GM12873 (cell line): ENCODE measurements around the gene HPCAL4.

ENCODE experiments used
- TF ChIP-seq, protein P1 (sequence below): IDR thresholded peaks from 2 replicates; pipeline ENCODE4 v1.5.1; 2012; ENCODE audit warnings: low read depth, mild to moderate bottlenecking, moderate library complexity, low read length, control low read depth; ENCODE audit not compliant: insufficient read depth; ENCODE audit errors: missing control alignments

Gene HPCAL4

DNA sequence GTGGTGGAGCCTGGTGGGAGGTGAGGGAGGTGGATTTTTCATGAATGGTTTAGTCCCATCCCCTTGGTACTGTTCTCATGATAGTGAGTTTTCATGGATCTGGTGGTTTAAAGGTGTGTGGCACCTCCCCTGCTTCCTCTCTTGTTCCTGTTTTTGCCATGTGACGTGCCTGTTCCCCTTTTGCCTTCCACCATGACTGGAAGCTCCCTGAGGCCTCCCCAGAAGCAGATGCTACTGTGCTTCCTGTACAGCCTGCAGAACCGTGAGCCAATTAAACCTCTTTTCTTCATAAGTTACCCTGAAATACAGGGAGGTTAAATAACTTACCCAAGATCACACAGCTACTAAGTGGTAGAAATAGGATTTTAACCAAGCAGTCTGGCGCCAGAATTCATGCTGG is 47.5 kb downstream of the HPCAL4 start:
- TF ChIP-seq, protein P1, sequence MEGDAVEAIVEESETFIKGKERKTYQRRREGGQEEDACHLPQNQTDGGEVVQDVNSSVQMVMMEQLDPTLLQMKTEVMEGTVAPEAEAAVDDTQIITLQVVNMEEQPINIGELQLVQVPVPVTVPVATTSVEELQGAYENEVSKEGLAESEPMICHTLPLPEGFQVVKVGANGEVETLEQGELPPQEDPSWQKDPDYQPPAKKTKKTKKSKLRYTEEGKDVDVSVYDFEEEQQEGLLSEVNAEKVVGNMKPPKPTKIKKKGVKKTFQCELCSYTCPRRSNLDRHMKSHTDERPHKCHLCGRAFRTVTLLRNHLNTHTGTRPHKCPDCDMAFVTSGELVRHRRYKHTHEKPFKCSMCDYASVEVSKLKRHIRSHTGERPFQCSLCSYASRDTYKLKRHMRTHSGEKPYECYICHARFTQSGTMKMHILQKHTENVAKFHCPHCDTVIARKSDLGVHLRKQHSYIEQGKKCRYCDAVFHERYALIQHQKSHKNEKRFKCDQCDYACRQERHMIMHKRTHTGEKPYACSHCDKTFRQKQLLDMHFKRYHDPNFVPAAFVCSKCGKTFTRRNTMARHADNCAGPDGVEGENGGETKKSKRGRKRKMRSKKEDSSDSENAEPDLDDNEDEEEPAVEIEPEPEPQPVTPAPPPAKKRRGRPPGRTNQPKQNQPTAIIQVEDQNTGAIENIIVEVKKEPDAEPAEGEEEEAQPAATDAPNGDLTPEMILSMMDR = no peak

DNA sequence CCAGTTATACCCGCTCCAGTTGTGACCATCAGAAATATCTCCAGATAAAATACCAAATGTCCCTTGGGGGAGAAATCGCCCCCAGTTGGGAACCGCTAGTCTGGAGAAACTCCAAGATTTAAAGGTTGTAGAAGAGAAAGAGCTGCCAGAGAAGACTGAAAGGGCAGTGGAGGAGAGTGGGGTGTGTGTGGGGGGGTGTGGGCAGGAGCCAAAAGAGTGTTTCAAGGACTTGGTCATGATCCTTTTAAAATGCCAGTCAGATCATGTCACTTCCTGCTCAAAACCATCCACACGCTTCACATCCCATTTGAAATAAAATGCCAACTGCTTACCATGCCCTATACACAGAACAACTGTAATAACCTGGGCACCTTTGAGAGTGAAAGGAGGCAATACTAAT is 48.4 kb downstream of the HPCAL4 start:
- TF ChIP-seq, protein P1 = no peak

DNA sequence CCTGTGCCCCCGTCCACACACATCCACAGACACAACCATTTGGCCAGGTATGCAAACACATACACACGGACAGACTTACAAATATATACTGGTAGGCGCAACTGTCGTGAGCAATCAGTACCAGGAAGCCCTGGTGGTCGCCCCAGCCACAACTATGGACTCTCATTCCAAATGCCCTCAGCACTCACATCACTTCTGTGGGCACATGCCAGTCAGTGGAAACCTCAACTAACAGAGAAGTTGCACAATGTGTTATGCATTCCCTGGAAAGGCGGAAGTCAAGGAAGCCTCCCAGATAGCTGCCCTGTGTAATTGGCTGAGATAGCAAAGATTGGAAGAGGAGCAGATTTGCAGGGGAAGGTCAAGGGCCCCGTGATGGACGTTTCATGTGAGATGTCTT is 50.4 kb downstream of the HPCAL4 start:
- TF ChIP-seq, protein P1 = no peak

DNA sequence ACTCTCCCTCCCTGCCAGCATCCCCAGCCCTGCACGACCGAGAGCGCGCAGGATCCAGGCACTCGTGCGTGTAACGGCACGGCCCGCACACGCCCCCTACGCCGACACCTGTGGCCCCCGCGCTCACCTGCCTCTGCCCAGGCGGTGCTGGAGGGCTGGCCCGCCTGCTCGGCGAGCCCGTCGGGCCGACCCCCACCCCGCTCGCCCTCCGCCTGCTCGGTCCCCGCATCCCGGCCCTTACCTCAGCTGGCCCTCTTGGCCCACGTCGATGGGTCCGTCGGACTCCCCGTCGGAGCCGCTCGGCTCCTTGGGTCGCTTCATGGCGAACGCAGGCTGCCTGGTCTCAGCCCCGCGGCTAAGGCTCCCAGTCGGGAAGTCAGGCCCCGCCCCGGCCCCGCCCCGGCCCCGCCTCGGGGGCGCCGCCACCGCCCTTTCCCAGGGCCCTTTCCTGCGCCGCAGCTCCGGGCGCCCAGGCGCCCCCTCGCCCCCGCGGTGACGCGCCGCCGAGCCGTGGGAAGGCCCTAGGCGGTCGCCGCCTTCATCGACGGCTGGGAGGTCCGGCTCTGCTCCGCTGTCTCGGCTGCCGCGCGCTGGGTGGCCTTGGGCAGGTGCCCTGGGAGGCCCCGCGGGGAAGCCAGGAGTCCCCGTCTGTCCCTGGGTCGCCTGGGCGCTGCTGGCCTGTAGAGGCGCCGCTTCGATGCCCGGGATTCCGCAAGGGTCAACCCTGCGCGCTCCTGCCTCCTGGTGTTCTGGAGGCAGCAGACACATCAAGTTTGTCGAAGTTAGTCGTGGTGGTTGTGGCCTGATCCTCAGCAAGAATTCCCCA is 51.7 kb downstream of the HPCAL4 start, which contains the start of gene HEYL:
Gene HEYL (minus strand): TSS at position 339 of the 826 bp plus-strand sequence. CDS start 18 bp downstream, at position 321.
- TF ChIP-seq, protein P1 = peak; percentile 21

DNA sequence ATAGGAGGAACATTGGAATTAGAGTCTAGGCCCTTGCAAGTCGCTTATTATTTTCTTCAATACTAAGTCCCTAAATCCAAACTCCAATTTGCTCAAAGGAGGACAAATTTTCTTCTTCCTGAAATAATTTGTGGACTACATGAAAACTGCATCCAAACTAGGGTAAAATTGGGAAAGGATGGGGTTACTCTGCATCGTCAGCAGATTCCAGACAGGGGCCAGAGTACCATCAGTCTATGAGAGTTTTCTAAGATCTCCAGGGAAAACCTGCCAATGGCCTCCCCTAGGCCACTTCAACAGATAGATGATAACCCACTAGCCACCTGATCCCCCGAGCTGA is 52.3 kb downstream of the HPCAL4 start:
- TF ChIP-seq, protein P1 = no peak

DNA sequence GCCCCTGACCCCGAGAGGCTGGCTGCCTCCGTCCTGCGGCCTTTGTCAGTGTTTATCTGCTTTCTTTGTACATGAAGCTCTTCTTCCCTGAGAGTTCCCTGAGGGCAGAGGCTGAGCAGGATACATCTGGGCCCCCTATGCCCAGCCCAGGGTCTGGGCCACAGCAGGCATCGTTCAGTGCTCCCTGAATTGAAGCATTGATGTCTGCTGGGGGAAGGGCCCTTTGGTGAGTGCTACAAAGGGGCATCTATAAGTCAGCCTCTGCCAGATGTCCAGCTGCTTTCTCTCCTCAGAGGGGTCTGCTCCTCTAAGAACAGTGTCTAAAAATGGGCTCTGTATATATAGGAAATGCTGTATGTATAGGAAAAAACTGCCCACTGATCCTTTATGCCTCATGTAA is 53.9 kb downstream of the HPCAL4 start:
- TF ChIP-seq, protein P1 = no peak

DNA sequence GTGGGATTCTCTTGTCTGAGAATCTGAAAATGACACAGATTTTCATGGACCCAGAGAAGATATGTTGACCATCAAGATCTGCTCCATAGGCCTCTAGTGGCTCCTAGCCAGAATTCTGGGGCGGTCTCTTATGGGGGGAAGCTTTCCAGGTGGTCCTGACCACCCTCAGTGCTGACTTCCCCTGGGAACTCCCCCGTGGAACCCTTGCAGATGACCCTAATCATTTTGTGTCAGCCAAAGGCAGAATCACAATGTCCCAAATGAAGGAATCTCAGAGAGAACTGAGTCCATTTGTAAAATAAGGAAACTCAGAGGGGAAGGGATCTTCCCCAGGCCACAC is 55.4 kb downstream of the HPCAL4 start:
- TF ChIP-seq, protein P1 = no peak
